NCI-H1092 (cell line): ENCODE results near the gene JAM3.
"Not testable (repeated sequence)": the region's sequence is repeated elsewhere in the genome, so short reads cannot be mapped to it uniquely, and the experiment has no call there.

Source experiments
- DNase-seq: peaks from one replicate; lab custom pipeline; 2025; lab: John Stamatoyannopoulos, UW

The JAM3 gene

GRCh38 chr11:134181707-134182106 lies 112.8 kb downstream of the JAM3 start:
- DNase-seq, result no peak

GRCh38 chr11:134188092-134188491 lies 119.2 kb downstream of the JAM3 start:
- DNase-seq, result not testable (repeated sequence)

- DNase-seq, result no peak
These were observed 127.9 kb downstream of the JAM3 start for GRCh38 chr11:134196756-134197155.

GRCh38 chr11:134199531-134199930 lies 130.7 kb downstream of the JAM3 start:
- no peak for DNase-seq

- DNase-seq, result no peak
These were observed 131.8 kb downstream of the JAM3 start for GRCh38 chr11:134200688-134201087.
